HG02973 (cell line): Measurements from ENCODE around the gene NRP1.
"Not testable (repeated sequence)": the region's sequence is repeated elsewhere in the genome, so short reads cannot be mapped to it uniquely, and the experiment has no call there.

Experiments
- ATAC-seq: cut with Tn5 transposase; IDR thresholded peaks from one replicate; pipeline ENCODE4 v1.9.1; 2021; ENCODE audit warnings: moderate library complexity; ENCODE audit not compliant: unreplicated experiment

NRP1 gene

DNA sequence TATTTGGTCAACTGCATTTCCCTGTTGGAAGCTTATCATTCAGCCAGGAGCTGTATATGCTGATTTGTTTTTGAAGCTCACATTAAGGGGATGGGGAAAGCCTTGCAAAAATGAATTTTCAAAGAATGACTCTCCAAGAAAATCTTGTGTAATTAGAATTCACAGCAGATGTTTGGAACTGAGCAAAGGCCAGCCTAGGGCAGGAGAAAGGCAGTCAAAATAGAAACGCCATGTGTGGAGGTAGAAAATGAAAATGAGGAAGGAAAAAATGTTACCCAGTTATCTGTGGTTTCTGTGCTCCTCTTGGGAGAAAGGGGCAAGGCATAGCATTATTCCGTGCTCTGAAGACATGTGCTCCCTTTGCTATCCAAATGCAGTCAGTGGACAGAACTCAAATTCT is 93.5 kb downstream of the NRP1 start:
- ATAC-seq, result no peak

DNA sequence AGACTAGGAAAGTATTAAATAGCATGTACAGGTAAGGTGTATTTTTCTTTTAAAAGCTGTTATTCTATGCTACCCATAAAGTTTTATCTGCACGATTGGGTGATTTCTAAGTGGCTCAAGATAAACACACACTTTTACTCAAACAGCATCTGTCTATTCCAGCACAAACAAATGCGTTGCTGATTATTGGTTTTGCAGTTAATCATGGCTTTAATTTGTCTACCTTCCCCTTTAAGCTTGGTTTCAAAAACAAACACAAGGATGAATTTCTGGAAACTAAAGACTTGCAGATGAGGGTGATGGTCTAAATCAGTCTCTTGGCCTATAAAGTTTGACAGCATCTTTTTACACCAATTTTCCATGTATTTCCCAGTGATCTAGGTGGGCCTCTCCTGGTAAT is 94.2 kb downstream of the NRP1 start:
- no peak for ATAC-seq

DNA sequence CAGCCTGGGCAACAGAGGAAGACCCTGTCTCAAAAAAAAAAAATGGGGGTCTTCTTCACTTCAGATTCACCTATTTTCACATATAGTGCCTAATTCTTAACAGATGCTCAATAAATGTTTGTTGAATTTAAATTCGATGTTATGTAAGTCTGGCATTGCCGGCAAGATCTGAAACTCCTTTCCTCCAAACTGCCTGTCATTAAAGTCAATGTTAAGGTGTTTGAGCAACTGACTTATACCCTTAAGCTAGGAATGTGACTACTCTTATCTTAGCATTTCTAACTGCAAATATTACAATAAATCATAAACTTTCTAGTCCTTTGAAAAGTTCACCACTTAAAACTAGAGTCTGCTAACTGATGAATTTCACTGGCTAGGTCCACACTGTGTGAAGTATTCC is 95.2 kb downstream of the NRP1 start:
- no peak for ATAC-seq

DNA sequence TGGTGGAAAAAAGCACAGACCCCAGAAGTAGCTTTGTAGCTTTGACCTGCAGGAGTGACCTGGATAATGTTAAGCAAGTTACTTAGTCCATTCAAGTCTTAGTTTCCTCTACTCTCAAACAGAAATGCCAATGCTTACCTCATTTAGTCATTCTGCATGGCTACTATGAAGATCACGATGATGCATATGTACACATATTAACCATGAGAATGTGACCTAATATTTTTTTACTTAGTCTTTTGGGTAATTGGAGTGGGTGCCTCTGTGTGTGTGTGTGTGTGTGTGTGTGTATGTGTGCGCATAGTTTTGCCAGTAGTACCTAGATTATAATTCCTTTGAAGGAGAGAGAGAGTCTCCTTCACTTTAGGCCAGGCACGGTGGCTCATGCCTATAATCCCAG is 95.8 kb downstream of the NRP1 start:
- no peak for ATAC-seq

DNA sequence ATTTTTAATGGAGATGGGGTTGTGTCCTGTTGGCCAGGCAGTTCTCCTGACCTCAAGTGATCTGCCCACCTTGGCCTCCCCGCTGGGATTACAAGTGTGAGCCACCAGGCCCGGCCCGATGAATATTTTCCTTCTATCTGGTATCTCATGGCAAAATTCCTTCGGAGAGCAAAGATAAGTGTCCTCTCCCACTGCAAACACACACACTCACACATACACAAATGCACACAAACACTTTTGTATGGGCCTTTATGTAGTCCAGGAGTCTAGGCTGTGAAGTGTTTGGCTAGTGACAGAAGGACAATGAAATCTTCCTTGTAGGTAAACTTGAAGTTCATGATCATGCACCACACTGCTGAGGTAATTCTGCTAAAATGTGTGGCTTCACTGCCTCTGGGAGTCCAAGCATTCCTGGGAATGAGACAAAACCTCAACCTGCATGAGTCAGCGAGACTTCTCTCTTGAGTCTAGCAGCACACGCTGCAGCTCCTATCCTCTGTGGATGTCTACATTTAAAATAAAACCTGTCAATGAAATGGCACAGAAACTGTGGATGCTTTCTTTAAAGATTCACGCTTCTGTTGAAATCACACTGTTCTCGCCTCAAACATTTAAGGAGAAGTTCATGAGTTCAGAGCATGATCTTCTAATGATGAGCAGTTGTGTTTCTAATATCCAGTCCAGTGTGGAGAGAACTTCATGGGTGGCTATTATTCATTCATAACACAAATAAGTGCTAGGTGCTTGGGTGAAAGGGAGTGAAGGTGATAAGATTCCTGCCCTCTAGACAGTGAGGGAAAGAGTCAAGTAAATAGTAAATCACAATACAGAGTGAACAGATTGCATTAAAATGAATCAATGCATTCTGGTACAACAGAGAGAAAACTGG is 96.5 kb downstream of the NRP1 start:
- no peak for ATAC-seq

DNA sequence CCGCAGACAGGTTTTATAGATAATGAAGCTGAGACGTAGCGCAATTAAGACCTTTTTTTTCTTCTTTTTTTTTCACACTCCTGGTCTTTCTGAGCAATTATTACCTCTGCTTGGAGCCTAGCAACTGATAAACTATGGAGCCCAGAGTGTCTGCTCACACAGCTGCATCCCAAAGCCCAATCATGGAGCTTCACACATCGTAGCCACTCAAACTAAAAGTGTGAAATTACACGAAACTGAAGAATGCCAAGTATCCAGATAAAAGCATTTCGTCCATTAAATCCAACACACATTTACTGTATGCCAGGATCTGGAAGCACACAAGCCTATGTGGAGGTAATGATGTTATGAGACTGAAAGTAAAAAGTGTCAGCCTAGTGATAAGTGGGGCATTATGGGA is 97.6 kb downstream of the NRP1 start:
- no peak for ATAC-seq

DNA sequence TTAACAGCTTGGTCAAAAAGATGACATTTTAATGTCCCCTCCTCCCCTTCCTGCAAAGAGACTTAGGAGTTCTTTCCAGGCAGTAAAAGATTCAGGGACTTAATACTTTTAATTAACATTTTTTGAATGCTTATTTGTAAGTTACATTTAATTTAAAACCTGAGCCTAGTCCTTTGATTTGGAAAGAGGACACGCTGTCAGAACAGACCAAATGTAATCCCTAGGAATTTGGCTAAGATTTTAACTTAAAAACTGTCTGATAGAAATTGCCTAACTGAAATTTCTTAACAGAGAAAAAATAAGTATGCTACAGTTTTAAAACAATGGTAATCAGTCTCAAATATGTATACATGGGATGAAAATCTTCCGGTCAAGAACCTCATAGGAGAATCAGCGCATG is 98.5 kb downstream of the NRP1 start:
- ATAC-seq, result no peak

DNA sequence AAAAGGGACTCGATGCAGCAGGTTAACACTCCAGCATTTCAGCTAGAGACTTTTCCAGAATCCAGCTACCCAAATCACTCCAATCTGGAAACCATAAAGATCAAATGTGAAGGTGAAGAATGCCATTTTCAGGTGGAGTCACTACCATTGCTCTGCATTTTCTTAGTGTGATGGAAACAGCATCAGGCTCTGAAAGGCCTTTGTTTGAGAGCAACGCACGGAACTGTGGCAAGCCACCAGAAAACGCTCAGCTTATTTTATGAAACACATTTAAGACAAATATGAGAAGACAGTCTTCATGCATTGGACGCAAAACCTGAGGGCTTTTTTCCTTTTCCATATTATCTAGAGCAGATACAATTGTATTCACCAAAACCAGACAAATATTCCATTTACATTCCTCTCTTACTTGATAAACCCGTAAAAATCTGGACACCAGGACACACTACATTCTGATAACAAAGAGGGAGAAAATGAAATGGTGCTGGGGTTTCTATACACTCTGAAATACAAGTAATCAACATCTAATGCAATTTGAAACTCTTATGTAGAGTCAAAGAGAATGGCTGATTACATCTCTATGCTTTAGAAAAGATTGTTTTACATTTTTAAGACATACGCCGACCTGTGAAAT is 99.1 kb downstream of the NRP1 start:
- ATAC-seq, result no peak

DNA sequence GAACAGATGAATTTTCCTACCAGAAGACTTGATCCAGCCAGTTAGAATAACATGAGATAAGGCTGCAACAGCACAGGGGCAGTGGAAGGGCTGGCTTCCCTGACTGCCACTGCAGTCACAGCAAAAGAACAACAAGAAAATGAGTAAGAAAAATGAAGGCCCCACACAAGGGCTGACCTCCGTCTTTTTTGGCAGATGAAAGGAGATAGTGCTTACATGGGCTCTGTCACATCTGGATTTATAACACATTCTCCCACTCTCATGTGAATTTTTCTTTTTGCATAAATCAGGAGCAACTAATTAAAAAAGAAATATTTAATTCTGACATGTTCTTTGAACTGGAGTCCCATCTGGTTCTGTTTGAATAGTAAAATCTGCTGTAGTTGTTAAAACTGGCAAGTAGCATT is 99.6 kb downstream of the NRP1 start:
- ATAC-seq, result no peak

DNA sequence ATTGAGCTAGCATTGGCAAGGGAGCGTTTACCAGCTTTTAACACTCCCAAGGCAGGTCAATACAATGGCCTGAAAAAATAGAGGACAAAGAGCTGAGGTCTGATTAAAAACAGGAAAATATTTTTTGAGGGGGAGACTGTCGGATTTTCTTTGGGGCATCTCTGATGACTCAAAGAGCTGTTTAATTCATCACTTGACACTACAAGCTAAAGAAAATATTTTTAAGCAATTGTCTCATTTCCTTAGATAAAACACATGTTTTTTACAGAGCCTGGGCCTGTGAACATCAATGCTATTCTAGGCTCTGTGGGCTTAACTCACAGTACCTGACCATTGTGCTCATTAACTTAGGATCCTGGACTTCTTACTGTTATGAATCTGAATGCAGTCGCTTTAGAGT is 100.8 kb downstream of the NRP1 start:
- no peak for ATAC-seq

DNA sequence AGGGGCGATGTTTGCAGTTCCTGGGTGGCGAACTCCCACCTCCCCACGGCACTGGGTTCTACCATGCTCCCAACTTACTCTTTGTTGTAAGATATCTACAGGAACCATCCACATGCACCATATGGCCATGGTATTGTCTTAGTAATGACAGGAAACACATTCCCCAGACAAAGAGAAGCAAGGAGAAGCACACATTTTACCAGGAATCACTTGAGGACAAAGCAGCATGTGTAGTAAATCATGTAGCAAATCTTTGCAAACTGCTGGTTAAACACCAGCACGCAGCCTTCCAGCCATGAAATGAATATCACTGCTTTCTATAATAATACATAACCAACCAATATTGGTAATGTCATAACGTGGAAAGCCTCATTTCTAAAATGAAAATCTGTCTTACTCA is 101.2 kb downstream of the NRP1 start:
- no peak for ATAC-seq

DNA sequence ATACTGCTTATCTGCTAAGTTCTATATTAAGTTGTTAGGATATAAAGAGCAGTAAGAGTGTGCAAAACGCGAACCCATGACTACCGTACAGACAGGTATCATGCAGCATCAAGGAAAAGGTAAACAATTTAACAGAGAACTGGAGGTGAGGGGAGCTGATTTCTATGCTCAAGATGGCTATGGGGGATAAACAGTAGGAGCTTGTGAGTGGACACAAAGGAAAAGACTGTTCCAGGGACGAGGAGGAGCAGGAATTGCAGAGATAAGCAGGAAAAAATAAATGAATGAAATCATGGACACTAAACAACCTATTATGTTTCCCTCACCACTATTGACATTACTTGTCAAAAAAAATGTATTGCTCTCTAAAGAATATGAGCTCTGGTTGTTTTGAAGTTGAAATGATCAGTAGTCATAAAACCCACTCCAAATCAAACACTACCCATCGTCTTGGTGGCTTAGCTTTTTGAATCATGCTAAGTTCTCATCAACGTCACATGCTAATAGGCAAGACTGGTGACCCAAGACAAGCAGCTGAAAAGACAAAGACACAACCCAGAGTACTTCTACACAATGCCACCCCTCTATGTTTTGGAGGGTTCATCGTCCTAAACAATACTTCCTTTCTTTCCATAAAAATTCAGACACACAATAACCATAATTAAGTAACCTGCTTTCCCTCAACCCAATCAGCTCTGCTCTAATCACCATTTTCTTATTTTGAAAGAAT is 102.7 kb downstream of the NRP1 start:
- ATAC-seq, result no peak

DNA sequence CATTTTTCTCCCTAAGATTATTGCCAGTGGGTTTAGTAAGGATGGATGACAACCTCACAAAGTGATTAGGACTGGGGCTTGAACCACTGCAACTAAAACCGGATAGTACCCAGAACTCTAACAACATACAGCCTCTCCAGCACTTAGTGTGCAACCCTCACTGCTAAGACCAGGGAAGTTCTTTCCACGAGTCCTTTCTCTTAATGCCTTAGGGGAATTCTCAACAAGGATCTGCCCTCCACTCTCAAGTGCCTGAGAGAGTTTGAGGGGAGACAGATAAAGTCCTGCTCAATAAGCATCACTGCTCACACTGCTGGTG is 104.6 kb downstream of the NRP1 start:
- ATAC-seq, result no peak

DNA sequence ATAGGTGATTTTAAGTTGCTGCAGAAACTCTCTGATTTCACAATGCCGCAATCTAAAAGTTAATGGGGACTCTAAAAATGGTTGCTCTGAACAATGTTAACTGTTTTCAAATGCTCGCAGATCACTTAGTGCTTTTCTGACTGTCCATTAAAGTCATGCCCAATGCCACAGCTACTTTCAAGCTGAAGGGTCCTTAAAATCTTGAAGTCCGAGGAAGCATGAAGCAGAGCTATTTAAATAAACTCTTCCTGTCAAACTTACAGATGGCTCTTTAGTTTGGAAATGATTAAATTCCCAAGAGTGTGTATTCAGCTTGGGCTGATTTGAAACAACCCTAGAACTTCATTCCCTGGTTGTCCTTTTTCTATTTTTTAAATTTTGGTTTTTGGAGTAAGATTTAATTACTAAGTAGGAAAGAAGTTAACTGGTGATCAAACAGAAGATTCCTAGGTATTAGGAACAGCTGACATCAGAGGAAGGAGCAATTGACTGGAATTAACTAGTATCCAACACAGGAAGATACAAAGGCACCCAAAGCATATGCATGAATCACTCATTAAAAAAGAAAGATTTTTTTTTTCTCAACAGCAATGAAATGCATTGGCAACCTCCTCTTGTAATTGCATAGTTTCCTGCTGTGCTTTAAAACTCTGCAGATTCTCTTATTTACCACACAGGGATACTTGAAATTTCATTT is 105.1 kb downstream of the NRP1 start:
- no peak for ATAC-seq

DNA sequence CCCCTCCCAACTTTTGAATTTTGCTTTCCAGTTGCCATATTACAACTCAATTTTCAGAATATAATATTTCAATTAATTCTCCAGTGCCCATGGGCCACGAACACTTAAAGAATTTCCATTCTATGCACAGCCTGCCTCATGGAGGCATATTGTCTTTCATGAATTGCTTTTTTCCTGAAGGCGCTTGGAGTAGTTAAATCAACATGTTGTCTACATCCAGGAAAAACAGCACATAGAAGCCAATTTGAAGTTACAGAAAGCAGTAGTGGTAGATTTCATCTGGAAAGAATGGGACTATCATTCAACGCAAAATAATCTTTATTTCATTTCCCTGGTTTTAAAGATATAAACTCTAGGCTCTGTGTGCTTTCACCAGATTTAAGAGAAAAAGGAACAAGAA is 106.0 kb downstream of the NRP1 start:
- ATAC-seq, result no peak

DNA sequence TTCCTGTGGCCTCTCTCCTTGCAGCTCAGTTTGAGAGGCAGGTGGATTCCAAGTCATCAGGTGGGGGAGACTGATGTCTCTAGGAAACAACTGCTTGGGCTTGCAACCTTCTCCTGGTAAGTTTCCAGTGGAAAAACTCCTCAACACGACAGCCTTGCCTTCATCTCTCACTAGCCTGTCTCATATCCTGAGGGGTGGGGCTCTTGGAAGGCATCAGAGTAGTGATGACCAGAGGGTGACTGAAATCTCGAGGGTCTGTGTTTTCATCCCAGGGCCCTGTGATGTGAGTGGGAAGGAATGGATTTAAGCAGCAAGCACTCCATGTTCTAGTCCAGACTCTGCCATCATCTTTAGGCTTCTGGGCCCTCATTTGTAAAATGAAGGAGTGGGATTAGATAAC is 107.0 kb downstream of the NRP1 start:
- no peak for ATAC-seq

DNA sequence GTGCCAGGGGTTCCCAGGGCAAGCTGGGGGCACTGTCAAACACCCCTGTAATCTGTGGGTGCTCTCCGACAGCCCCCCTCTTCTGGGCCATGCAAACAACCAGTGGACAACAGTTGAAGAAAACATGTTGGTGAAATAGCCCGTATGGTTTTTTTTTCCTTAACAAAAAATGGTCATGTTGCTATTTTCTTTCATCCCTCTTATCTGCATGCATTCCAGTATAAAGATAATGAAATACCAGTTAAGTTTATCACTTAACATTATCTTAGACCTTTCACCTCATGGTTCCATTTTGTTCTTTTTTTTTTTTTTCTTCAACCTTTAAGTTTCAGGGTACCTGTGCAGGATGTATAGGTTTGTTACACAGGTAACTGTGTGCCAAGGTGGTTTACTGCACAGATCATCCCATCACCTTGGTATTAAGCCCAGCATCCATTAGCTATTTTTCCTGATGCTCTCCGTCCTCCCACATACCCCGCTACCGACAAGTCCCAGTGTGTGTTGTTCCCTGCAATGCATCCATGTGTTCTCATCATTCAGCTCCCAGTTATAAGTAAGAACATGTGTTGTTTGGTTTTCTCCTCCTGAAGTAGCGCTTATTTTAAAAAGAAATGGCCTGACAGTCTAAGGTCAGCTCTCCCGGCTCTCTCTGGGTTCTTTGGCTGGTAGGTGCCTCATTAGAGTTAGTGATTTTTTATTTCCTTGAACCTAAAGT is 110.1 kb downstream of the NRP1 start:
- no peak for ATAC-seq

DNA sequence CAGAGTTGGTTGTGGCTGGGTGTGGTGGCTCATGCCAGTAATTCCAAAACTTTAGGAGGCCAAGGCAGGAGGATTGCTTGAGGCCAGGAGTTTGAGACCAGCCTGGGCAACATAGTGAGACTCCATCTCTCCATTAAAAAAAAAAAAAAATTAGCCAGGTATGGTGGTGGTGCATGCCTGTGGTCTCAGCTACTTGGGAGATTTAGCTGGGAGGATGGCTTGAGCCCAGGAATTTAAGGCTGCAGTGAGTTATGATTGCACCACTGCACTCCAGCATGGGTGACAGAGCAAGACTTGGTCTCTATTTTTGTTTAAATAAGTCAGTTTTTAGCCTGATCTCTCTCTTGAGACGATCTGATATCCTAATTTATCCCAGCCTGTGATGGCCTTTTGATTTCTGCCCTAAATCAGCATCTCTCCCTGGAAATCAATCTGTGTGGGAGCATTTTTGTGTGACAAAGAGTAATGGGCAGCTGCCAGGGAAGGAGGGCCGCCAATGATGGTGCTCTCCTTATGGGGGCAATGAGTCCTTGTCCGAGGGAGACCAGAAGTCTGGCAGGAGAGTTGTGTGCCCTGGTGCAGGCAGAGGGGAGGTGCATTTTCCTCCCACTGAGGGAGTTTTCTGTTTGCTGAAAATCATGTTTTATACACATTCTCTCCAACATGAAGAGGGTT is 111.0 kb downstream of the NRP1 start:
- no peak for ATAC-seq

DNA sequence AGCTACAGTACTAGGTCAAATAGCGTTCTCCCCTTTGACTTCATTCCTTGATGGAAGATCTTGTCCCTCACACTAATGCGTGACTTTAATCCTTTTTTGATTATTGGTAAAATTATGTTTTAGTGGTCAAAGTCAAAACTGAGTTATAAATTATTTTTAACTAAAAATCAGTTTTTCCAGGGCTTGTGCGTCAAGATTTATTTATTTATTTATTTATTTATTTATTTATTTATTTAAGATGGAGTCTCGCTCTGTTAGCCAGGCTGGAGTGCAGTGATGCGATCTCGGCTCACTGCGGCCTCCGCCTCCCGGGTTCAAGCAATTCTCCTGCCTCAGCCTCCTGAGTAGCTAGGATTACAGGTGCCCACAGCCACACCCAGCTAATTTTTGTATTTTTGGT is 112.2 kb downstream of the NRP1 start:
- ATAC-seq, result not testable (repeated sequence)

DNA sequence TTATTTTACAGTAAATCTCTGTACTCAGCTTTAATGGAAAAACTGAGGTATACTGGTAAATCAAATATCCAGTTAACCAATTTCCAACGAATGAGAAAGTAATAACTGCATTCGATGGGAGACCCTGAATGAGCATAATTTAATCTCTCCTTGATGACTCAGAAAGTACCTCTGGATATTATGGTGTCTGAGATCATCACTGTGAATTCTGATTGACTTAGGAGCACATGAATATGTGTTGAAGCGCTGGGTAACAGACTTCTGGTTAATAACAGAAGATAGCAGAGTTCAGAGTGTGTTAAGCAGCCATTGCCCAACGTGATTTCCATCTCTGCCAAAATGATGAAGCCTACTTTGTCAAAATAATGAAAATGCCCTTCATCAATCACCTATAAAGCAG is 116.6 kb downstream of the NRP1 start:
- ATAC-seq, result no peak
